Fibroblast of skin of back (primary cell): Measurements from ENCODE around the gene ANXA5.

Experiments
- DNase-seq: peaks from one replicate; pipeline ENCODE4 v3.0.0-alpha.2; 2013

The ANXA5 gene

GRCh38 chr4:121711263-121712000 lies 14.7 kb upstream of the ANXA5 start:
- DNase-seq, result peak; percentile 97

DNA sequence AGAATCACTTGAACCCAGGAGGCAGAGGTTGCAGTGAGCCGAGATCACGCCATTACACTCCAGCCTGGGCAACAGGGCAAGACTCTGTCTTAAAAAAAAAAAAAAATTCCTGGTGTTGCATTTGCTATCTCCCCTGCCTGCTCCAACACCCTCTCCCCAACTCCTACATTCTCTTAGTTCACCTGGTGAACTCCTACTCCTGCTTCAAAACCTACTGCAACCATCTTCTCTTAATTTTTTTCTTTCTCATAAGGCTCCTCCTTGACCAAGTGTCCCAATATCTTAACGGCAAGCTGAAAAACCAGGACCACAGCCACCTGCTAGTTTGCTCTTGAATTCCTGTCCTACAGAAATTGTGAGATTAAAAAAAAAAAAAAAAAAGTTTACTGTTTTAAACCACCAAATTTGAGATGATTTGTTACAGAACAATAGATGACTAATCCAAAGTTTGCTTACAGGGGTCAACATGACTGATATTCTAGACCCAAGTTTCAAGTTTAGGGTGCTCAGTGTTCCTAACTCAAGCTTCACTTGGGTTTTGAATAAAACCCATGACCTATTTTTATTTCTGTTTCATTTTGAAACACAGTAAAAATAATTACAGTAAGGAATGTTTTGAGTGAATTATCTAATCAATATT lies 13.1 kb upstream of the ANXA5 start:
- DNase-seq, result no peak

GRCh38 chr4:121707344-121707743 lies 10.6 kb upstream of the ANXA5 start:
- DNase-seq, result no peak

DNA sequence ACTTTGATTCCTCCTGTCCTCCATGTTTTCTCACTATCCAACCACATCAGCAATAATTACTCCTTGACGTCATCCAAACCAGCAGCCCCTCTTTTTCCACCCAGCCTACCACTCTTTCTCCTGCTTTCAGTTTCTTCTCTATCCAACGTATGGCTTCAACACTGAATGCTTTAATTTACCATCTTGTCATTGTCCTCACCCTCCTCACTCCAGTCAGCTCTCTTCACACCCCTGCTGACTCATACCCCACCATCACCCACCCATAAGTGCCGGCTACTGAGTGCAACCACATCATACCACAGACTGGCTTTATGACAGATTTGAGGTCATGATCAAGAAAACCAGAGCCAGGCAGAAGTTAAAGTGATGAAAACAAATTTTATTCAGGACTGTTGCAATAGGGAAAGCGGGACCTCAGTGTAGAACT lies 9.8 kb upstream of the ANXA5 start:
- DNase-seq, result peak; percentile 88

GRCh38 chr4:121705521-121705920 lies 8.7 kb upstream of the ANXA5 start:
- DNase-seq, result no peak

DNA sequence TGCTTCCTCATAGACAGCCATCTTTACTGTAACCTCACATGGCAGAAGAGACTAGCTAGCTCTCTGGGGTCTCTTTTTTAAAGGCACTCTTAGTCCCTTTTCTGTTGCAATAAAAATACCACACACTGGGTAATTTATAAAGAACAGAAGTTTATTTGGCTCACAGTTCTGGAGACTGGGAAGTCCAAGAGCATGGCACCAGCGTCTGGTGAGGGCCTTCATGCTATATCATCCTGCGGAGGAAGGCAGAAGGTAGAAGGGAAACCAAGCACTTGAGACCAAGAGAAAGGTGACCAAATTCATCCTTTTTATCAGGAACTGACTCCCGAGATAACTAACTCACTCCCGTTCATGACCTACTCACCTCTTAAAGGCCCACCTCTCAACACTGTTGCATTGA lies 5.4 kb upstream of the ANXA5 start:
- DNase-seq, result no peak

DNA sequence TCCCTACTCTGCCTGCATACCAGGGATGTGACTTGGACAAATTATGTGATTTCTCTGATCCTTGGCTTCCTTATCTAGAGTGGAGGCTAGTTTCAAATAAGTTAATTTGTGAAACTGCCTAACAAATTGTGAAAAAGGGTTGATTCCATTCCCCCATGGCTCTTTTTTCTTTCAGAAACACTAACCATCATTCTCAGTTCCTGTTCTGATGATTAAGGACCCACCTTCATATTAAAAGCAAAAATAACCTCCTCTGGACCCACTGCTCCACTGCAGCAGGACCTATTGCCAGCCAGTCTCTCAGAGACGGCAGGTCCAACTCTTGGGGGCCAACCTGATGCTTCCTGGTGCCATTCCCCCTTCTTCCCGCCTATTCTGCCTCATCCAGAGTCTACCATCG lies 4.5 kb upstream of the ANXA5 start:
- DNase-seq, result no peak

- DNase-seq, result no peak
Observed at GRCh38 chr4:121698236-121698671, 1.5 kb upstream of the ANXA5 start.

DNA sequence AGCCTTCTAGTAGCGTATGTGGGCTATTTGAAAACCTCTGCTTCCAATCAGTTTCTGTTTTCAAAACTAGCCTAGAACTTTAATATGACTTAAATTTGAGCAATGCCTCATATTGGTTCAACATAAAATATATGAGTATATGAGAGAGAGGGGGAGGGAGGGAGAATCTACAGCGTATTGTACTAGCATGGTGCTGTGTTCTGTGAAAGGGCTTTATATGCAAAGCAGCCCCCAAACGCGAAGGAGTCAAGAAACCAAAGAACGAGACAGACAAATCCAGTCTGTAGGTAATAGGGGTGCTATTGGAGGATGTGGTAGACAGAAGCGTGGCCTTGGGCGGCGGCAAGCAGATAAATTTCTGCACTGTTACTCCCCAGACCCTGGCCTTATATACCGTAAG lies 784 bp upstream of the ANXA5 start:
- DNase-seq, result no peak

DNA sequence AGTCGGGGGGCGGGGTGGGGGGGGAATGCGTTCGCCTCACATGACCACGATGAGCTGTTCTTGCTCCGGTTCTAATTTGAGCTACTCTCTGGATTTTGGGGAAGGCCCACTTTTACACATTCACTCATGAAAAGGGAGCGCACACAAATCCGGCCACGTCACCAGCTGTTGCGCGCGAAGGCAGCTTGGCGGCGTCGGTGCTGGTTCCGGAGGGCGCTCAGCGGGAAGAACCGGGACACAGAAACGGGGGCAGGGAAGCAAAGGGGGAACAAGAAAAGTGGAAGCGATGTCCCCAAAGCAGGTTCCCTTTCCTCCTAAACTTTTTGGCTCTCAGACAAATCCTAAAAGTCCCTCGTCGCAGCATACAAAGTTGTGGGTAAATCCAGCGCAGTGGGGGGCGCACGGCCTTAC lies 605 bp downstream of the ANXA5 start:
- DNase-seq, result peak; percentile 82

DNA sequence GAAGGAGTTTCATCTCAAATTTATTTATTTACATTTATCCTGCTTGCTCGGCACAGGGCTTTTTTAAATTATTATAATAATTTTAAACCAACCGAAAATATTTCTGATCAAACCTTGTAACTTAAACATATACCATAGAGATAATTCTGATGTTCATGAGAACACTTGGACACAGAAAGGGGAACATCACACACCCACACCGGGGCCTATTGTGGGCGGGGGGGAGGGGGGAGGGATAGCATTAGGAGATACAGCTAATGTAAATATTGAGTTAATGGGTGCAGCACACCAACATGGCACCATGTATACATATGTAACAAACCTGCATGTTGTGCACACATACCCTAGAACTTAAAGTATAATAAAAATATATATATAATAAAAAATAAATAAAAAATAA lies 2.9 kb downstream of the ANXA5 start:
- DNase-seq, result no peak

GRCh38 chr4:121693450-121693849 lies 3.3 kb downstream of the ANXA5 start:
- DNase-seq, result no peak

GRCh38 chr4:121692261-121692660 lies 4.5 kb downstream of the ANXA5 start:
- DNase-seq, result no peak

- DNase-seq, result peak; percentile 80
Observed at GRCh38 chr4:121690001-121690400, 6.8 kb downstream of the ANXA5 start.

GRCh38 chr4:121688701-121689100 lies 8.1 kb downstream of the ANXA5 start:
- DNase-seq, result no peak

DNA sequence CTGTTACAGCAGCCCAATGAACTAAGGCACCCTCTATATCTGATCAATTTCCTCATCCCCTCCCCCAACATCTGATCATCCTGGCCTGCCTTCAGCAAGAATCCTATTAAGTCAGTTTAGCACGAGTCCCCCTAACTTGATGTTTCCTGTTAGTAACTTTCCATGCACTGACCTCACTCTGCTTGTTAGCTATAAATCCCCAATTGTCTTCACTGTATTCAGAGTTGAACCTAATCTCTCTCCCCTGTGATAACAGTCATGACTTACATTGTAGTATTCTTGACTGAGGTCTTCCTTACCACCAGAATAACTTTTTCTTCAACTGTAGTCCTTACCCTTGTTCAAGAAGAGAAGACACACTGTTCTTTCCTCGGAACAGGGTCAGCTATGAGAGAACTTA lies 8.5 kb downstream of the ANXA5 start:
- no peak for DNase-seq

DNA sequence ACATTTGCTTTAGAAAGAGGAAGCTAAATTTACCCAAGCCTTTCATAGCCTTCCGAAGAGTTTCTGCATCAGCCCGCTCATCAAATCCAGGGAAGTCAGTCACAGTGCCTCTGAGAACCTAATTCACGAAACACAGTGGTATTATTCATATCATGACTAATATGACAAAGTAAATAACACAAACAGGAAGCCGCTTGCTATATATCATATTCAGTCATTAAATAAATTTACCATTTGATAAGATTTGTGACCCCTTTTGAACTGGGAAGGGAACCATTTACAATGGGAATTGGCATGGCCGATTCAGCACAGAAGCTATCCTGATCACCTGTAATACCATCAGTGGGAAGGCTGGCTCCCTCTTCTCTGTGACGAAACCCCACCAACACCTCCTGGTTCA lies 10.5 kb downstream of the ANXA5 start:
- DNase-seq, result no peak

DNA sequence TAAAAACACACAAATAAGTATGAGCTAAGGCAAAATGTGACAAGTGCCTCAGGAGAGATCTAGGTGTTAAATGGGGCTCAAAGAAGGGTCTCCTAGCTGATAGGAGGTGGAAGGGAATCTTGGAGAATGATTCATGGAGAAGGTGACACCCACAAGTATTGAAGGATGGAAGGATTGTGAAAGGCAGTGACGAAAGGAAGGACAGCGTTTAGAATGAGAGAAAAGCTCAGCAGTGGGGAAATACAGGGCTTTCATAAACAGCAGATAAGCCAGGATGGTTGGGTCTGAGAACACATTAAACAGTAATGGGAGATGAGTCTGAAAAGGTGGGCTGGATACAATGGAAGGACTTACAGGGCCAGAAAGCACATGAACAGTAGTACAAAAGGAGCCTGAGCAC lies 11.5 kb downstream of the ANXA5 start:
- DNase-seq, result no peak

DNA sequence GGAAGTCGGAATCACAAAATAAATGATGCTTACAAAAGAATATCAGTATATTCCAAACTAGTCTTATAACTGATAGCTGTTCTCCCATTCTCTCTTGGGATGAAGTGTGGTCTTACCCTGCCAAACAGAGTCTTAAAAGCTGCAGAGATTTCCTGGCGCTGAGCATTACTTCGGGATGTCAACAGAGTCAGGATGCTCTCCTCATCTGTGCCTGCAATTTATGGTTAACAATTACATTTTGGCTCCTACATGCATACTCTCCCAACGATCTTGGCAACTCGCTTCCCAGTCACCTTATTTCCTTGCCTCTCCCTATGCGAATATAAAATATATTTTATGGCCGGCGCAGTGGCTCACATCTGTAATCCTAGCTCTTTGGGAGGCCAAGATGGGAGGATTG lies 12.2 kb downstream of the ANXA5 start:
- DNase-seq, result no peak

GRCh38 chr4:121684016-121684415 lies 12.8 kb downstream of the ANXA5 start:
- no peak for DNase-seq

DNA sequence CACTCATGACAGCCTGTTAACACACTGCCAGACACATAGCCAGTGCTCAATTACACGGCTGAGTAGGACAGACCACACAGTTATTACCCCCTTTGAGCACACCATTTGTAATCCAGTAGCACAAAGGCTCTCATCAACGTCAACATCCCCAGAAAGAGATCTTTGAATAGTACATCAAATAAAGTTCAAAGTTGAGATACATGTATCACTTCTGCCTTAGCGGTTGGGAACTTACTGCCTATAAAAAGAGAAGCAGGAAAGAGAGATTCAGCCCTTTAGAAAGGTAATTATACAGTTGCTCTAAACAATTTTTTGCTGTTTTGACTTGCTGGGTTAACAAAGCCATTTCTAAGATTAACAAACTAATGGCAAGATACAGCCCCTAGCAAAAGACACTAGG lies 16.2 kb downstream of the ANXA5 start:
- no peak for DNase-seq

DNA sequence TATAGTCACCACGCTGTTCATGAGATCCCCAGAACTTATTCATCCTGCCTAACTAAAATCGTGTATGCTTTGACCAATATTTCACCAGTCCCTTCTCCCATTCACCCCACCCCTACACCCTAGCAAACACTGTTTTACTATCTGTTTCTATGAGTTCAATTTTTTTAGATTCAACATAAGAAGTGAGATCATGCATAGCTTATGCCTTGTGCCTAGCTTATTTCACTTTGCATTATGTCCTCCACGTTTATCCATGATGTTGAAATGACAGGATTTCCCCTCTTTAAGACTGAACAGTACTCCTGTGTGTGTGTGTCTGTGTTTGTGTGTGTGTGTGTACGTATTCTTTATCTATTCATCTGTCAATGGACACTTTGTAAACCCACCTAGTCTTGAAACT lies 16.8 kb downstream of the ANXA5 start:
- DNase-seq, result no peak

DNA sequence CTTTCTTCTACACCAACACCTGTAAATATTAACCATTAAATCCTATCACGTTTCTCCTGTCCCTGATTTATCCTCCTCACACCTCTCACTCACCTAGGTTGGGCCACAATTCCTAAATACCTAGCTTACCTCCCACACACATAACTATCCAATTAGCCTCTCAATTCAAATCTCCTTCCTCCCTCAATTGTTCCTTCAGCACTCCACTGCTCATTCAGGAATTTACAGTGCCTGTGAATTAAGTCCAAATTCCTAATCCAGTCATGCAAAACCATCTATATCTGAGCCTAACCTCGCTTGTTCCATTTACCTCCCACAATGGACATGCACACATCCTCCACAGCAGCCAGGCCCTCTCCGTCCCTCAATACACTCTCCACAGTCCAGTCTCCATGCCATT lies 17.5 kb downstream of the ANXA5 start:
- DNase-seq, result no peak

- DNase-seq, result no peak
Observed at GRCh38 chr4:121677524-121677923, 19.3 kb downstream of the ANXA5 start.
